ENCODE results near the gene WNT10A. TPM values are rescaled to one million over a fixed set of nuclear protein-coding genes. Genes with fewer than 3 reads are reported as not detected.
A peak's percentile ranks its signal among the peaks of the same experiment; 100 is the strongest.

Gene WNT10A
- total and polyA plus RNA-seq, 2 experiments from 2014 or later = 1.9 TPM

DNA sequence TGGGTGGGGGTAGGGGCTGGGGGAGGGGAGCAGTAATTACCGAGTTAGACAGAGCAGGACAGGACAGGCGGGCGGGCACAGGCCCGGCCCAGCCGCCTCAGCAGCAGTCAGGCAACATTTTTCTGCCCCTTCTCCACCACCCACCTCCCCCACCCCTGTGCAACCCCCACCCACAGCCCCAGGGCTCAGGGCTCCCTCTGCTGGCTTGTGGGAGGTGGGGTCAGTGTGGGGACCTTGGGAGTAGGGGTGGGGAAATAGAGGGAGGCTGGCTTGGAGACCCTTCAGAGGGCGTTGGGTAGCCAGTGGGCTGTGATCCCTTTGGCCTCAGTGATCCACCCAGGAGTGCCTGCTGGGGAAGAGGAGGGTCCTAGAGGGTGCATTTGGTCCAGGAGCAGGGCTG, 14.7 kb upstream of the WNT10A start:
- Histone ChIP-seq H3K27ac (no peak overlapping the region), H3K36me3 (replicated peaks; ENCODE audit: insufficient read depth, low read depth) (no peaks in the 10 kb centered on the region), H3K4me1 (ENCODE audit: insufficient read depth) (peaks cover 4% of the 10 kb centered on the region), H3K9me2 (replicated peaks; ENCODE audit: insufficient read depth) (no peaks in the 10 kb centered on the region), H3K9me3 (ENCODE audit: low read depth) (no peaks in the 10 kb centered on the region), H3K4me3 (no peak overlapping the region), H3K27me3 (peaks cover 75% of the 10 kb centered on the region), H4K20me1 (ENCODE audit: insufficient read depth, poor library complexity, severe bottlenecking) (no peaks in the 10 kb centered on the region), H3K79me2 (no peaks in the 10 kb centered on the region), H2AFZ (no peak overlapping the region), H3K4me2 (no peak overlapping the region)
- TF ChIP-seq EZH2 (IDR thresholded peaks at IDR 0.05; ENCODE audit: borderline replicate concordance) = no peak
- TF ChIP-seq CTCF (IDR thresholded peaks at IDR 0.05; ENCODE audit: poor library complexity) = no peak
- WGBS (ENCODE audit: low lambda C conversion rate, missing lambda C conversion rate) = no CpG with 5 or more reads among the region's 6 CpGs
- peak; percentile 8 for DNase-seq (ENCODE audit: low spot score)

GRCh38 chr2:218867900-218868299, 12.8 kb upstream of the WNT10A start:
- Histone ChIP-seq H3K4me2 (no peak overlapping the region), H3K9me3 (ENCODE audit: low read depth) (no peaks in the 10 kb centered on the region), H3K27me3 (peaks cover 78% of the 10 kb centered on the region), H3K79me2 (no peaks in the 10 kb centered on the region), H4K20me1 (ENCODE audit: insufficient read depth, poor library complexity, severe bottlenecking) (no peaks in the 10 kb centered on the region), H3K27ac (no peak overlapping the region), H3K4me1 (ENCODE audit: insufficient read depth) (no peaks in the 10 kb centered on the region), H3K9me2 (replicated peaks; ENCODE audit: insufficient read depth) (no peaks in the 10 kb centered on the region), H3K4me3 (no peak overlapping the region), H2AFZ (no peak overlapping the region), H3K36me3 (replicated peaks; ENCODE audit: insufficient read depth, low read depth) (no peaks in the 10 kb centered on the region)
- DNase-seq (ENCODE audit: low spot score) = peak; percentile 13
- WGBS (ENCODE audit: low lambda C conversion rate, missing lambda C conversion rate) = 51% methylated on average over 6 of the region's 6 CpGs
- TF ChIP-seq CTCF (IDR thresholded peaks at IDR 0.05; ENCODE audit: poor library complexity) = no peak
- TF ChIP-seq EZH2phosphoT487 (IDR thresholded peaks at IDR 0.05; ENCODE audit: low read depth, severe bottlenecking, unreplicated experiment) = no peak
- TF ChIP-seq EZH2 (IDR thresholded peaks at IDR 0.05; ENCODE audit: borderline replicate concordance) = no peak

DNA sequence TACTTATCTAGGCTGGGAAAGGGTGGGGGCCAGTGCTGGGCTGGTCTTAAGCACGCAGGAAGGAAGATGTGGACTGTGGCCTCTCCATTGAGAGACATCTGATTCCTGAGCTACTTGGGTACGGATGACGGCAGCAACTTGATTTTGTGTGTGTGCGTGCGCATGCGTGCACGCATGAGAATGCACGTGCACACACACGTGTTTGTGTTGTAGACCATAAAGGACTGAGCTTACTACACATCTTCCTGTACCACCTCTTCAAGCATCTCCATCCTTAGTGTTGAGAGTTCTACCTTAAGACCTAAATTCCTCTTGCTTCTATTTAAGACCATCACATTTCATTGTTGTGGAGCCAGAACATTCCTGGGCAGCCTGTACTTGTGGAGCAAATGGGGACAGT, 11.6 kb upstream of the WNT10A start:
- 92% methylated on average over 9 of the region's 9 CpGs for WGBS (ENCODE audit: low lambda C conversion rate, missing lambda C conversion rate)
- Histone ChIP-seq H3K27ac (no peak overlapping the region), H3K9me2 (replicated peaks; ENCODE audit: insufficient read depth) (no peaks in the 10 kb centered on the region), H3K27me3 (peaks cover 81% of the 10 kb centered on the region), H3K4me2 (no peak overlapping the region), H3K4me3 (no peak overlapping the region), H3K9me3 (ENCODE audit: low read depth) (no peaks in the 10 kb centered on the region), H2AFZ (no peak overlapping the region), H3K36me3 (replicated peaks; ENCODE audit: insufficient read depth, low read depth) (no peaks in the 10 kb centered on the region), H3K4me1 (ENCODE audit: insufficient read depth) (peaks cover 6% of the 10 kb centered on the region), H4K20me1 (ENCODE audit: insufficient read depth, poor library complexity, severe bottlenecking) (no peaks in the 10 kb centered on the region), H3K79me2 (no peaks in the 10 kb centered on the region)
- DNase-seq (ENCODE audit: low spot score) = no peak
- TF ChIP-seq EZH2phosphoT487 (IDR thresholded peaks at IDR 0.05; ENCODE audit: low read depth, severe bottlenecking, unreplicated experiment) = no peak
- TF ChIP-seq CTCF (IDR thresholded peaks at IDR 0.05; ENCODE audit: poor library complexity) = no peak
- no peak for TF ChIP-seq EZH2 (IDR thresholded peaks at IDR 0.05; ENCODE audit: borderline replicate concordance)

GRCh38 chr2:218870984-218871344, 9.7 kb upstream of the WNT10A start:
- Histone ChIP-seq H3K27ac (no peak overlapping the region), H4K20me1 (ENCODE audit: insufficient read depth, poor library complexity, severe bottlenecking) (no peaks in the 10 kb centered on the region), H2AFZ (no peak overlapping the region), H3K4me3 (no peak overlapping the region), H3K4me1 (ENCODE audit: insufficient read depth) (peaks cover 6% of the 10 kb centered on the region), H3K36me3 (replicated peaks; ENCODE audit: insufficient read depth, low read depth) (no peaks in the 10 kb centered on the region), H3K79me2 (no peaks in the 10 kb centered on the region), H3K9me2 (replicated peaks; ENCODE audit: insufficient read depth) (no peaks in the 10 kb centered on the region), H3K4me2 (no peak overlapping the region), H3K27me3 (peaks cover 97% of the 10 kb centered on the region), H3K9me3 (ENCODE audit: low read depth) (no peaks in the 10 kb centered on the region)
- no peak for DNase-seq (ENCODE audit: low spot score)
- WGBS (ENCODE audit: low lambda C conversion rate, missing lambda C conversion rate) = 44% methylated on average over 13 of the region's 18 CpGs
- TF ChIP-seq EZH2 (IDR thresholded peaks at IDR 0.05; ENCODE audit: borderline replicate concordance) (peak; percentile 66), EZH2phosphoT487 (IDR thresholded peaks at IDR 0.05; ENCODE audit: low read depth, severe bottlenecking, unreplicated experiment) (peak; percentile 26), CTCF (IDR thresholded peaks at IDR 0.05; ENCODE audit: poor library complexity) (no peak)

Measured in hepatocyte (in vitro differentiated cells).